ENCODE measurements around the gene NFKB1. TPM values are rescaled to one million over a fixed set of nuclear protein-coding genes. Genes with fewer than 3 reads are reported as not detected.

The NFKB1 gene
- total and polyA plus RNA-seq, 9 of the 15 experiments (the other 6 are each of a cell fraction or from before 2014, with no cell fraction given) = 2.4 to 14.5 (median 10.3) TPM

DNA sequence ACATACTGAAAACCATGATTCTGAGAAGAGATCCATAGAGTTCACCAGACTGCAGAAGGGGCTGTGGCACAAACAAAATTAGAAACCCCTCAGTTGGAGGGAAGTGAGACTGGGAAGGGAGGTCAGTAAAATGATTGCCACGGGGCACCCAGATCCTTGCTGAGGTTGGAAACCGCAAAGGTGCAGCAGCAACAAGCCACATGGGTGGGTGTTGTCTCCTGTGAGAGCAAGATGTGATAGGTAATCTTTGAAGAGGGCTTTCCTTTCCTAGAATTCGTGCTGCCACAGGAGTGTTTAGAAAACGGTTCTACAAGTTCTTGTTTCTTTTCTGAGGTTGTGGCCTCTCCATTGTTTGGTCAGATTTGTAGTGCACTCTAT, 85.5 kb downstream of the NFKB1 start (continued):
- TF ChIP-seq, protein P1, sequence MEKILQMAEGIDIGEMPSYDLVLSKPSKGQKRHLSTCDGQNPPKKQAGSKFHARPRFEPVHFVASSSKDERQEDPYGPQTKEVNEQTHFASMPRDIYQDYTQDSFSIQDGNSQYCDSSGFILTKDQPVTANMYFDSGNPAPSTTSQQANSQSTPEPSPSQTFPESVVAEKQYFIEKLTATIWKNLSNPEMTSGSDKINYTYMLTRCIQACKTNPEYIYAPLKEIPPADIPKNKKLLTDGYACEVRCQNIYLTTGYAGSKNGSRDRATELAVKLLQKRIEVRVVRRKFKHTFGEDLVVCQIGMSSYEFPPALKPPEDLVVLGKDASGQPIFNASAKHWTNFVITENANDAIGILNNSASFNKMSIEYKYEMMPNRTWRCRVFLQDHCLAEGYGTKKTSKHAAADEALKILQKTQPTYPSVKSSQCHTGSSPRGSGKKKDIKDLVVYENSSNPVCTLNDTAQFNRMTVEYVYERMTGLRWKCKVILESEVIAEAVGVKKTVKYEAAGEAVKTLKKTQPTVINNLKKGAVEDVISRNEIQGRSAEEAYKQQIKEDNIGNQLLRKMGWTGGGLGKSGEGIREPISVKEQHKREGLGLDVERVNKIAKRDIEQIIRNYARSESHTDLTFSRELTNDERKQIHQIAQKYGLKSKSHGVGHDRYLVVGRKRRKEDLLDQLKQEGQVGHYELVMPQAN (IDR thresholded peaks at IDR 0.05; ENCODE audit: borderline replicate concordance) = no peak
- TF ChIP-seq THRAP3 (IDR thresholded peaks at IDR 0.05; ENCODE audit: borderline replicate concordance) = no peak
- TF ChIP-seq PHB2 (IDR thresholded peaks at IDR 0.05; ENCODE audit: low read depth) = no peak

DNA sequence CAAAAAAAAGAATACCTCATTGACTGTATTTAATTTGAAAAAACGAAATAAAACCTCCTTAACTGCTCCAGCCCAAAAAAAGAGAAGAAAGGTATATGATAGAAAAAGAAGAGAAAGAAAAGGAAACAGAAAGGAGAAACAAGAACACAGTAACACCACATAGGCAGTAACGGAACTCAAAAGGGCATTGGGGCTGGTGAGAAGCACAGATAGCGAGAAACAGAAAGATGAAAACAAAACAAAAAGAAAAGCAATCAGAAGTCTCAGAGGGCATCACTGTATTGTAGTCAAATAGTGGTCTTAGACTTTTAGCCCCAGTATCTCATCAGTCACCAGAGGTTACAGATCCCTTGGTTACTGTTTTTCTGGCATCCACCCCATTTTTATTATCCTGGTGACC, 88.6 kb downstream of the NFKB1 start:
- Histone ChIP-seq H3K4me2 (ENCODE audit: insufficient read depth, low read length) (no peak overlapping the region), H3K4me3 (no peak overlapping the region), H3K36me3 (ENCODE audit: control insufficient read depth, insufficient read depth, low read length) (no peaks in the 10 kb centered on the region), H3K9ac (ENCODE audit: insufficient read depth in 1 of 2, low read depth in 2 of 2, low read length in 2 of 2) (no peak overlapping the region), H2AFZ (ENCODE audit: low read depth, low read length) (no peak overlapping the region), H4K20me1 (replicated peaks; ENCODE audit: control insufficient read depth, insufficient read depth, low read length) (no peaks in the 10 kb centered on the region), H3K79me2 (ENCODE audit: control insufficient read depth, insufficient read depth, low read length) (no peaks in the 10 kb centered on the region), H3K4me1 (replicated peaks in 1 of 2; ENCODE audit: control insufficient read depth in 2 of 2, insufficient read depth in 2 of 2, low read length in 2 of 2) (no peaks in the 10 kb centered on the region), H3K27me3 (ENCODE audit: control insufficient read depth in 2 of 2, insufficient read depth in 2 of 2, low read length in 2 of 2) (no peaks in the 10 kb centered on the region), H3K9me1 (ENCODE audit: control insufficient read depth, insufficient read depth, low read length) (no peaks in the 10 kb centered on the region), H3K9me3 (replicated peaks; ENCODE audit: control insufficient read depth, insufficient read depth, low read depth, low read length) (no peaks in the 10 kb centered on the region), H3K27ac (ENCODE audit: extremely low read depth, low read depth, low read length) (no peak overlapping the region)
- POLR2A ChIA-PET = no interaction called here
- ATAC-seq (no peak), DNase-seq (ENCODE audit: extremely low read depth in 1 of 4, low spot score in 3 of 4) (no peak), FAIRE-seq (no peak)
- 31% methylated on average over 3 of the region's 3 CpGs for WGBS (ENCODE audit: insufficient coverage, low coverage, missing lambda C conversion rate)
- BruUV-seq (replicated peaks) = no TSS peak
- in situ Hi-C loops (cut with MboI) (no loop called here), intact Hi-C loops (cut with micrococcal nuclease) (no loop called here)
- CTCF ChIA-PET (ENCODE audit: low intra/inter-chr PET ratio) = no interaction called here
- no peak for TF ChIP-seq TEAD2 (tag; IDR thresholded peaks at IDR 0.05)
- TF ChIP-seq ATF7 (IDR thresholded peaks at IDR 0.05) = no peak
- TF ChIP-seq KAT8 (IDR thresholded peaks at IDR 0.05; ENCODE audit: low read depth) = no peak
- TF ChIP-seq ZFP1 (CRISPR knock-in tag; IDR thresholded peaks at IDR 0.05) = no peak
- TF ChIP-seq GATAD2B (IDR thresholded peaks at IDR 0.05; ENCODE audit: borderline replicate concordance) = no peak
- no peak for TF ChIP-seq KLF6 (CRISPR knock-in tag; IDR thresholded peaks at IDR 0.05; ENCODE audit: borderline replicate concordance)
- TF ChIP-seq BCOR (IDR thresholded peaks at IDR 0.05) = no peak
- TF ChIP-seq HCFC1 (IDR thresholded peaks at IDR 0.05; ENCODE audit: low read depth, low read length) = no peak
- TF ChIP-seq FUS (optimal IDR thresholded peaks at IDR 0.05; ENCODE audit: low read depth, low read length) = no peak
- TF ChIP-seq ADNP (tag; IDR thresholded peaks at IDR 0.05) = no peak
- TF ChIP-seq, protein P2, sequence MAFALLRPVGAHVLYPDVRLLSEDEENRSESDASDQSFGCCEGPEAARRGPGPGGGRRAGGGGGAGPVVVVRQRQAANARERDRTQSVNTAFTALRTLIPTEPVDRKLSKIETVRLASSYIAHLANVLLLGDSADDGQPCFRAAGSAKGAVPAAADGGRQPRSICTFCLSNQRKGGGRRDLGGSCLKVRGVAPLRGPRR (CRISPR knock-in tag; IDR thresholded peaks at IDR 0.05) = no peak
- no peak for TF ChIP-seq ZSCAN32 (CRISPR knock-in tag; IDR thresholded peaks at IDR 0.05)
- TF ChIP-seq ETV6 (IDR thresholded peaks at IDR 0.05; ENCODE audit: borderline replicate concordance in 1 of 2, low read depth in 2 of 2, low read length in 1 of 2) = no peak
- no peak for TF ChIP-seq ETV6 (CRISPR knock-in tag; IDR thresholded peaks at IDR 0.05; ENCODE audit: borderline replicate concordance)
- TF ChIP-seq, protein P3, sequence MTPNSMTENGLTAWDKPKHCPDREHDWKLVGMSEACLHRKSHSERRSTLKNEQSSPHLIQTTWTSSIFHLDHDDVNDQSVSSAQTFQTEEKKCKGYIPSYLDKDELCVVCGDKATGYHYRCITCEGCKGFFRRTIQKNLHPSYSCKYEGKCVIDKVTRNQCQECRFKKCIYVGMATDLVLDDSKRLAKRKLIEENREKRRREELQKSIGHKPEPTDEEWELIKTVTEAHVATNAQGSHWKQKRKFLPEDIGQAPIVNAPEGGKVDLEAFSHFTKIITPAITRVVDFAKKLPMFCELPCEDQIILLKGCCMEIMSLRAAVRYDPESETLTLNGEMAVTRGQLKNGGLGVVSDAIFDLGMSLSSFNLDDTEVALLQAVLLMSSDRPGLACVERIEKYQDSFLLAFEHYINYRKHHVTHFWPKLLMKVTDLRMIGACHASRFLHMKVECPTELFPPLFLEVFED (CRISPR knock-in tag; conservative IDR thresholded peaks at IDR 0.05) = no peak

All from K562 (cell line).